ENCODE results near the gene MXI1. TPM values are rescaled to one million over a fixed set of nuclear protein-coding genes. Genes with fewer than 3 reads are reported as not detected.

MXI1 gene
- total and polyA plus RNA-seq, 2 donors (not counting 1 experiment from before 2014, with no cell fraction given): 12.0 to 32.4 TPM

- peaks cover 8% of the 10 kb centered on the region for H4K20me1 ChIP-seq (ENCODE audit: control insufficient read depth, insufficient read depth, low read length, poor library complexity, severe bottlenecking)
- no peaks in the 10 kb centered on the region for H3K79me2 ChIP-seq (ENCODE audit: control insufficient read depth, insufficient read depth, low read length)
- ChIA-PET POLR2A (no interaction called here), CTCF (interaction anchor here (0.9 to 1.4 kb wide), 5 partner anchors 12 to 137 kb away, joined by 3 to 5 read pairs (median 4); no protein-coding TSS in a partner anchor)
- 100% methylated on average over 1 of the region's 4 CpGs for WGBS (ENCODE audit: insufficient coverage)
- H3K36me3 ChIP-seq (replicated peaks in 1 of 2; ENCODE audit: control extremely low read depth in 1 of 2, control insufficient read depth in 1 of 2, extremely low read depth in 1 of 2, insufficient read depth in 2 of 2, low read length in 1 of 2): no peaks in the 10 kb centered on the region
- H3K4me1 ChIP-seq (ENCODE audit: control insufficient read depth in 2 of 2, insufficient read depth in 2 of 2, low read length in 2 of 2): peaks cover under 1 to 23% of the 10 kb centered on the region in 2 donors
- H3K4me2 ChIP-seq (replicated peaks; ENCODE audit: low read depth, low read length, poor library complexity, severe bottlenecking): no peak overlapping the region
- no peaks in the 10 kb centered on the region for H3K9me3 ChIP-seq (ENCODE audit: control extremely low read depth in 1 of 3, control insufficient read depth in 2 of 3, insufficient read depth in 1 of 3, low read length in 2 of 3)
- intact Hi-C loops (cut with micrococcal nuclease): no loop called here
- TF ChIP-seq CTCF (IDR thresholded peaks at IDR 0.05): no peak
- TF ChIP-seq EZH2 (IDR thresholded peaks at IDR 0.05; ENCODE audit: borderline replicate concordance, insufficient read depth, low read depth, low read length, poor library complexity, severe bottlenecking): no peak
- Mint-ChIP-seq H3K4me3 (no peak overlapping the region), H3K9me3 (ENCODE audit: insufficient read depth) (no peaks in the 10 kb centered on the region), H3K27me3 (no peaks in the 10 kb centered on the region), H3K4me1 (peaks cover 30% of the 10 kb centered on the region), H3K27ac (no peak overlapping the region)
- ATAC-seq (ENCODE audit: low read depth) (no peak), DNase-seq (peak; percentile 20)
- H2AFZ ChIP-seq (ENCODE audit: insufficient read depth, low read depth, low read length, poor library complexity, severe bottlenecking): no peak overlapping the region
- no peak overlapping the region for H3K27ac ChIP-seq (ENCODE audit: low read length in 2 of 2)
- no peak overlapping the region for H3K4me3 ChIP-seq (ENCODE audit: control extremely low read depth in 1 of 5, extremely low read depth in 1 of 5, insufficient read depth in 1 of 5, low read depth in 2 of 5, low read length in 4 of 5)
- H3K9ac ChIP-seq (ENCODE audit: low read length): no peak overlapping the region
- H3K27me3 ChIP-seq (replicated peaks in 1 of 4; ENCODE audit: control extremely low read depth in 1 of 4, control insufficient read depth in 3 of 4, insufficient read depth in 4 of 4, low read length in 3 of 4): no peaks in the 10 kb centered on the region
Measured at GRCh38 chr10:110273474-110273873, 66.1 kb downstream of the MXI1 start.

GRCh38 chr10:110274072-110274627 lies 66.7 kb downstream of the MXI1 start:
- no peaks in the 10 kb centered on the region for H3K79me2 ChIP-seq (ENCODE audit: control insufficient read depth, insufficient read depth, low read length)
- H3K9me3 Mint-ChIP-seq (ENCODE audit: insufficient read depth): no peaks in the 10 kb centered on the region
- DNase-seq: no peak
- H3K9ac ChIP-seq (ENCODE audit: low read length): no peak overlapping the region
- H3K4me1 ChIP-seq (ENCODE audit: control insufficient read depth in 2 of 2, insufficient read depth in 2 of 2, low read length in 2 of 2): peaks cover 7 to 23% of the 10 kb centered on the region in 2 donors
- H2AFZ ChIP-seq (ENCODE audit: insufficient read depth, low read depth, low read length, poor library complexity, severe bottlenecking): no peak overlapping the region
- CTCF ChIA-PET: interaction anchor here (0.6 to 2.1 kb wide), 3 partner anchors 16 to 136 kb away, joined by 3 to 21 read pairs (median 4); no protein-coding TSS in a partner anchor
- no peak overlapping the region for H3K4me3 Mint-ChIP-seq
- POLR2A ChIA-PET: no interaction called here
- no peak overlapping the region for H3K4me3 ChIP-seq (ENCODE audit: control extremely low read depth in 1 of 5, extremely low read depth in 1 of 5, insufficient read depth in 1 of 5, low read depth in 2 of 5, low read length in 4 of 5)
- H3K36me3 ChIP-seq (replicated peaks in 1 of 2; ENCODE audit: control extremely low read depth in 1 of 2, control insufficient read depth in 1 of 2, extremely low read depth in 1 of 2, insufficient read depth in 2 of 2, low read length in 1 of 2): no peaks in the 10 kb centered on the region
- H3K4me1 Mint-ChIP-seq: peaks cover 29% of the 10 kb centered on the region
- no peak for TF ChIP-seq EZH2 (IDR thresholded peaks at IDR 0.05; ENCODE audit: borderline replicate concordance, insufficient read depth, low read depth, low read length, poor library complexity, severe bottlenecking)
- TF ChIP-seq CTCF (IDR thresholded peaks at IDR 0.05): no peak
- no peaks in the 10 kb centered on the region for H3K27me3 Mint-ChIP-seq
- H4K20me1 ChIP-seq (ENCODE audit: control insufficient read depth, insufficient read depth, low read length, poor library complexity, severe bottlenecking): peaks cover 8% of the 10 kb centered on the region
- H3K27ac ChIP-seq (ENCODE audit: low read length in 2 of 2): no peak overlapping the region
- intact Hi-C loops (cut with micrococcal nuclease): no loop called here
- no peaks in the 10 kb centered on the region for H3K27me3 ChIP-seq (replicated peaks in 1 of 4; ENCODE audit: control extremely low read depth in 1 of 4, control insufficient read depth in 3 of 4, insufficient read depth in 4 of 4, low read length in 3 of 4)
- H3K27ac Mint-ChIP-seq: no peak overlapping the region
- no peaks in the 10 kb centered on the region for H3K9me3 ChIP-seq (ENCODE audit: control extremely low read depth in 1 of 3, control insufficient read depth in 2 of 3, insufficient read depth in 1 of 3, low read length in 2 of 3)
- no peak overlapping the region for H3K4me2 ChIP-seq (replicated peaks; ENCODE audit: low read depth, low read length, poor library complexity, severe bottlenecking)
- no peak for ATAC-seq (ENCODE audit: low read depth)
